GM18907 (cell line): ENCODE results near the gene BCAS2.
A peak's percentile ranks its signal among the peaks of the same experiment; 100 is the strongest.
"Not testable (repeated sequence)": the region's sequence is repeated elsewhere in the genome, so short reads cannot be mapped to it uniquely, and the experiment has no call there.

Experiments
- ATAC-seq: cut with Tn5 transposase; IDR thresholded peaks from one replicate; pipeline ENCODE4 v1.9.1; 2021; ENCODE audit warnings: mild to moderate bottlenecking, moderate library complexity; ENCODE audit not compliant: unreplicated experiment

BCAS2 gene

GRCh38 chr1:114581335-114582287 is at the start of gene BCAS2:
Gene BCAS2 (minus strand): TSS chr1:114581615. CDS start chr1:114581591, 24 bp downstream.
- ATAC-seq: peak; percentile 99

GRCh38 chr1:114627107-114627506 is 45.7 kb upstream of the BCAS2 start:
- no peak for ATAC-seq

DNA sequence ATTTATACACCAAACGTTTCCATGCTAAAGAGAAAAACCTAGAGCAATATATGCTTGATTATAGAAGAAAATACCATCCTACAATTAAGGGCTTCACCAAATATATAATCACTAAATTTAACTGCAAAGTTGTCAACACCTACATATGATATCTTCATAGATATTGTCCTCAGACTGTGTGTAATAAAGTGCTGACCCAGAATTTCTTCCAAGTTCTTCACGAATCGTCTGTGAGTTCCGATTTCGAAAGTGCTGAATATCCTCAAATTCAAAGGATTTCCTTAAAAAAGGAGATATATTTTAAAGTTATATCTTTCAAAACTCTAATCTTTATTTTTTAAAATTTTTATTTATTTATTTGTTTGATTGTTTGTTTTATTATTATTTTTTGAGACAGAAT is 41.9 kb upstream of the BCAS2 start:
- no peak for ATAC-seq

- ATAC-seq: no peak
Observed at GRCh38 chr1:114620419-114620818, 39.0 kb upstream of the BCAS2 start.

- no peak for ATAC-seq
Observed at GRCh38 chr1:114618606-114619005, 37.2 kb upstream of the BCAS2 start.

GRCh38 chr1:114610546-114611245 is 29.3 kb upstream of the BCAS2 start:
- ATAC-seq: no peak

DNA sequence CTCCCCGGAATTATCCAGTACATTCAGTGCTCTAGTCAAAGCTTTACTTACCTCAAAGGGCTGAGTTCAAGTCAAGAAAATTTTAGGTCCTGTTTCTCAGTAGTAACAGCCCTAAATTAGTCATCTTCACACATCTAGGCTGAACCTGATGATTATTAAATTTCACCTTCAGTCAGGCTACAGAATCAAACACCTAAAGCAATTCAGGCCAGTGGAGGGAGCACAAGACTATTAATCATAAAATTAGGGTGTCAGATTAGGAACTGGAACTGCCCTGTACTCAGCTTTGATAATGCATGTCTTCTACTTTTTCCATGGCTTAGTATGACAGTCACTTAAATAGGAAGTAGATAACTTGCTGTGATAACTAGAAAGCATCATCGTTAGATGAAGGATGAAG is 28.4 kb upstream of the BCAS2 start:
- ATAC-seq: no peak

DNA sequence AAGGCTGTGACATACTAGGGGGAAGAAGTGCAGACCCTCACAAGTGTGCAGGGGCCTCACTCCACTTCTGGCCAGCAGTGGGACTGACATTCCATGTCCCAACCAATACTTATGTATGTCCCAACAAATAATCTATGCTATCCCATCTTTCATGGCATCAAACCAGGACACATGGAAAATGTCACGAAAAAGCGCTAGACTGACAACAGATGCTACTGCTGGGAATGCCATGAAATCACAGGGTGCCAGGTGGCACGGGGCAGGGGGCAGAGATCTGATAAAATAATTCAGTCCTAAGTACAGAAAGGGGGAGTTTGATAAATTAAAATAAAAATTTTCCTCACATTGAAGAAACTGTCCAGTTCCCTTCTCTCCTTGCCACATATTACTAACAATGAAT is 27.6 kb upstream of the BCAS2 start:
- no peak for ATAC-seq

DNA sequence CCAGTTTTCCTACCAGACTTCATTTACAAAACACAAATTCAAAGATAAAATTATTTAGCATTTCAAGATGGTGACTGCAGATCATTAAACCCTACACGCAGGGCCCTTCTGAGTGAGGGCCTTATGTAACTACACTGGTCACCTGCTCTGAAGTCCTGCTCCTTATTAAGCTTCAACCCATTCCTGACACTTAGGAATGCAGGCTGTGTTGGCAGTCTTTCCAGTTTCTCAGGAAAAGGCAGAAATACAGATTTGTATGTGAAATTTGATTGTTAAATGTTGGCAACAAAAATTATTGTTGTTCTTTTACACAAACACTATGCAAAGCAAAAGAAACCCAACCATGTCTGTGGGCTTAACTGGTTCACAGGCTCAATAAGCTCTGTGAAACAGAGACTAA is 25.8 kb upstream of the BCAS2 start:
- no peak for ATAC-seq

DNA sequence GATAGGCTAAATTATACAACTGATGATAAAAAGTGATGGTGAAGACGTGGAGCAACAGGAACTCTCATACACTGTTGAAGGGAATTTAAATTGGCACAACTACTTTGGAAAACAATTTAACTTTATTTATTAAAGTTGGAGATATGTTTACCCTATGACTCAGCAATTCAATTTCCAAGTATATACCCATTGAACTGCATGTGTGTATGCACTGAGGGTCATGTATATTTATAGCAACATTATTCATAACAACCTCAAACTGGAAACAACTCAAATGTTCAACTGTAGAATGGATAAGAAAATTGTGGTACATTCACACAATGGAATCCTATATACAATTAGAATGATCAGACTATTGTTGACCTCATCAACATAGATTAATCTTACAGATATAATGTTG is 16.5 kb upstream of the BCAS2 start:
- ATAC-seq: no peak

DNA sequence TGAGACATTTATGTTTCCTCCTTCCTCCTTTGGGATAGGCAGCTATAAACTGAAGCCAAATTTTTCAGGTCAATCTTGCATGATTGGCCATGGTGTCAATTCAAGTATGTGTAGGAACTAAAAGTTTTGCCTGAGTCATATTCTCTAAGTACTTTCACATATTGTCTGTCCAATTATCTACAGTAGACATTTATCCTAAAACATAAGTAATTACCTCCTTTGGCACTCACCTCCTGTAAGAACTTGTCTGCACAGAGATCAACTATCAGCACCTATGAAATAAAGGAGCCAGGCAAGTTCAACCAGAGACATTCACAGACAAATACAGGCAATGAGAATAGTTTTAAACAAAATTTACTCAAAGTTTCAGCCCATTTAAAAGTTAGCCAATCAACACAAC is 14.2 kb upstream of the BCAS2 start:
- ATAC-seq: no peak

DNA sequence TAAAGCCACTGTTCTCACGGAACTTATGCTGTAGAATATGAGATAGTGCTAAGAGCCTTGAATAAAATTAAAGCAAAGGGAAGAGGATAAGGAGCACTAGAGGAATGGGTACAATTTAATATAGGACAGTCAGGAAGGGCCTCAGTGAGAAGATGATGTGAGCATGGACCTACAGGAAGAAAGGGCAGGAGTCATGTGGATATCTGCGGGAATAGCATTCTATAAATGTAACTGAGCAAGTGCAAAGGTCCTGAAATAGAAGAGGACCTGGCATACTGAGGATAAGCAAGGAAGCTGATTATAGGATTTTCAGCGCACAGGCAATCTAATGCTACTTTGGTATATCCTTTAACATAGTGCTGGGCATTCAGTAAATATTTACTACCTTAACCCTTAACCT is 12.6 kb upstream of the BCAS2 start:
- ATAC-seq: no peak

GRCh38 chr1:114589122-114589521 is 7.7 kb upstream of the BCAS2 start:
- ATAC-seq: no peak

DNA sequence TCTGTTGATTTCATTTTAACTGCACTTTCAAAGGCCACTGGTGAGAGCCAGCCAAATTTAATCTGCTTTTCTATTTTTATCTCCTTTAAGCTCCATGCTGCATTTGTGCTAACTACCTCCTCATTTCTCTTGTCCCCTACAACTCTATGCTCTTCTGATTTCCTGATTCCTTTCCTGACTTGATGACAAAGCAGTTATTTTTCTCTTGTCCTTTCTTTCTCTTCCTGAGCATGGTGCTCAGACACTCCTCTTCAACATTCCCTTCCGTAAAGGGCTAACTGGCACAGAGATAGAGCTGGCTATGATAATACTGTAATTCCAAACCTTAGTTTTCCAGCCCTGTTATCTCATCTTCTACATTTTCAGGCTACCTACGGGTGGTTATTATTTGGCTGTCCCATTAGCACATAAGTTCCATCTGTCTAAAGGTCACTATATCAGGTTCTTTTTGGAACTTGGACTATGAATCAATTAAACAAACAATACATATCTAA is 6.8 kb upstream of the BCAS2 start:
- ATAC-seq: no peak

DNA sequence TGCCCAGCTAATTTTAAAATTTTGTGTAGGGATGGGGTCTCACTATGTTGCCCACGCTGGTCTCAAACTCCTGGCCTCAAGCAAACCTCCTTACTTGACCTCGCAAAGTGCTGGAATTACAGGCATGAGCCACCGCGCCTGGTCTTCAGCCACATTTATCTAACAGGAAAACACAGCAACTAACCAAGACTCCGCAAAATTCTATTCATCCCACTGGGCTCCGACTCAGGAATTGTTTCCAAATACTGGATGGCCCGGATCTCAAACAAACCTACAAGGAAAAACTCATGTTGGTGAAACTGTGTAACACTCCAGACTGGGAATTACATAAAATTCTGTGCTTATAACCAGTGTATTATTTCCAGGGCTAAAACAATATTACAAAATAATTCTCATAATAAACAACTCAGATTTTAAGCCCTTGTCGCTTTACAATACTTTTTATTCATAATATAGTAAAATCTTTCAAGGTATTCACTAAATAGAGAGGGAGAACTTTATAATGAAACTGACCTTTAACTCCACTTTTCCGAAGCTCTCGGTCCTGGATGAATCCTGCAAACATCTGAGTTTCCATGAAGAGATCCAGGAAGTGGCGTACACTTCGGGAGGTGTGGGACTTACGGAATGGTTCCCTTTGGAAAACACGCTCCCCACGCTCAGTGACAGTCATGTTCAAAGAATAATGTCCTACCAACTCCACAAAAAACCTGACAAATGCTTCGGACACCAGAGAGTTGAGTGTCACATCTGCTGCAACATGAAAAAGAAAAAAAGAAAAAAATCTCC is 6.0 kb upstream of the BCAS2 start:
- no peak for ATAC-seq

DNA sequence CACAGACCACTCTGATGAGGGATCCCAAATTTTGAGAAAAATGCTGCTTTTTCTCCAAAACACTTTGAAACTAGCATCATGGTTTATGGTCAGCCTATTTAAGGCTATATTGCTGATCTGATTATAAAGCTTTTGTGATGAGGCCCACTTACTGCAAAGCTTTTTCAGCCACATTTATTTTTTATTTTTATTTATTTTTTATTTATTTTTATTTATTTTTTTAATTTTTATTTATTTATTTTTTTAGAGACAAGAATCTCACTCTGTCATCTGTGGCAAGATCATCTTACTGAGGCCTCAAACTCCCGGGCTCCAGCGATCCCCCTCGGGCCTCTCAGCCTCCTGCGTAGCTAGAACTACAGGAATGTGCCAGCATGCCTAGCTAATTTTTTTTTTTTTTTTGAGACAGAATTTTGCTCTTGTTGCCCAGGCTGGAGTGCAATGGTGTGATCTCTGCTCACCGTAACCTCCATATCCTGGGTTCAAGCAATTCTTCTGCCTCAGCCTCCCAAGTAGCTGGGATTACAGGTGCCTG is 5.2 kb upstream of the BCAS2 start:
- ATAC-seq: no peak

- no peak for ATAC-seq
Observed at GRCh38 chr1:114585231-114585630, 3.8 kb upstream of the BCAS2 start.

GRCh38 chr1:114574365-114574764 is 7.0 kb downstream of the BCAS2 start:
- ATAC-seq: no peak

DNA sequence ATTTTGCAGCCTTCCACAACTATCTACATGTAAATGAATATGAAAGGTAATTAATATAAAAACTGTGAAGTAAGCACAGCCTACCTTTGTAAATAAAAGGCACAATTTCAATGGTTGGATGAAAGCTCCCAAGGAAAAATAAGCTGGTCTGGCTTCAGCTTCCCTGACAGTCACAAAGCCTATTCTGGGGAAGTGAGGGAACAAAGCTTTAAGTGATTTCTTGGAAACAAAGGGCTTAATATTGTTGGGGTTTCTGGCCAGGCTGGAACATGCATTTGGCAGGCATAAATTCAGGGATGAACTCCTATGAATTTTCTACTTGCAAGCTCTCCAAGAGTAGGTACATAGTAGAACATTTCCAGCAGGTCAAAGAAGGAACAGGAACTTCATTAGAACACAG is 17.3 kb downstream of the BCAS2 start:
- ATAC-seq: no peak

GRCh38 chr1:114562978-114563510 is 18.4 kb downstream of the BCAS2 start:
- ATAC-seq: not testable (repeated sequence)

DNA sequence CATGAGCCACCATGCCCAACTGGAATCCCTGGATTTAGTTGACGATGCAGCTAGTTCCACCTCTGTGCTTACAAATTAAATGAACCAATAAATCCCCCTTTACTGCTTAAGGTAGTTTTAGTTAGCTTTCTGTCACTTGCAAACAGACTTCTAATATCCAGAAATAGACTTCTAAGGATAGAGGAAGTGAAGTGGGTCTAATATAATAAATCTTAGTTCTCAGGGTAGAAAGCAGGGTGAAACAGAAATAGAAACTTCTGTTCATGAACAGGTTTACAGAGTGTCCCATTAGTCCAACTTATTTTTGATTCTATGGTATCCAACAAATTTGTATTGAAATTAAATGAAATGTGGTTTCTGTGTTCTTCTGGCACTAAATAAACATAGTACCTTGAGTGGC is 20.1 kb downstream of the BCAS2 start:
- peak; percentile 44 for ATAC-seq
